ENCODE results near the gene HMG20A. TPM values are rescaled to one million over a fixed set of nuclear protein-coding genes. Genes with fewer than 3 reads are reported as not detected.

HMG20A gene
- total RNA-seq (2021; ENCODE audit: unreplicated experiment) (54.0 TPM), Bru-seq, nascent RNA (percentile 90 among the genes with signal in this experiment), BruChase-seq, experiment 1, labeled RNA remaining after a 2-hour chase (percentile 84 among the genes with signal in this experiment), BruChase-seq, experiment 2, labeled RNA remaining after a 6-hour chase (percentile 79 among the genes with signal in this experiment)
- 36.4 TPM for polyA plus RNA-seq (2012; ENCODE audit: insufficient read length)
- long read RNA-seq, full-length matches to known transcripts = 73 of 95 reads
- long read RNA-seq, partial matches to known transcripts = 17 of 95 reads
- long read RNA-seq, other reads (novel, unspliced or antisense) = 5 of 95 reads

DNA sequence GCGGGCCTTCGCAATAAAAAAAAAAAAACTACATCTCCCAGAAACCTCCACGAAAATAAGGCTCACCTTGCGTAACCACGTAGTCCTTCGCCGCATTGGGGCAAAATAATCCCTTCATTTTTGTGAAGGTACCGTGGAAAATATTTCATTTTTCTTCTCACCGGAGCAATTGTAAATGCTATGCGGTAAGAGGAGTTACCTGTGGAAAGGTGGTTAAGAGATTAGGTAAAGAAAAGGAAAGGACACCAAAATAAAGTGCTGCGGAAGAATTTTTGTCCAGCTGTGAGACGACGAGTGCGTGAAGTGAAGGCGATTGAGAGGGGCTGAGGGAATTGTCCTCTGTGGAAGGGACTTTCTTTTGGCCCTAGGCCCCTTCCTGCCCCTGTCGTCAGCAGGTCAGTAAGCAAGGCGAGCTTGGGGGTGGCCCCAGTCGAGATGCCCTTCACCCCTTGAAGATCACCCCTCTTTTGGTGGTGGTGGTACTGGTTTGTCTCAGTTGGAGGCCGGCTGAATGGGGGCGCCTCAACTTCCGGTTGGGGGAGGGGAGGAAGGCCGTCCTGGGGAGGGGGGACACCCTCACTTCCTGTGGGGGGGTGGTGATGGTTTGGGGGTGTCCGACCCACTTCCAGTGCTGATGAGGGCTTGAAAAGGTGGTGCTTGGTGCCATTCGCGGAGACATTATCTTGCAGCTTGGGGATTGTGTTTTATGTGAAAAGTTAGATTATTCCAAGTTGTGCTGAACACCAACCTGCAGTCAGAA, at the start of gene HMG20A:
HMG20A (plus strand) TSS at position 279 of the 760 bp plus-strand sequence. CDS start 37,520 bp downstream, outside the sequence.
- peaks cover 46% of the 10 kb centered on the region for H3K4me1 ChIP-seq (ENCODE audit: control insufficient read depth, insufficient read depth, low read length)
- H3K36me3 ChIP-seq (ENCODE audit: control insufficient read depth, insufficient read depth, low read length) = no peaks in the 10 kb centered on the region
- BruUV-seq (replicated peaks) = no TSS peak
- H3K4me3 ChIP-seq (ENCODE audit: low read depth in 2 of 2, low read length in 2 of 2) = peak within 1 kb of the TSS; percentile 82 to 83
- peak; percentile 76 for DNase-seq (ENCODE audit: low read depth, low spot score)
- intact Hi-C loops (cut with micrococcal nuclease; ENCODE audit: unreplicated experiment) (no loop called here), in situ Hi-C loops (cut with HindIII; ENCODE audit: low pct_unique_long_range_greater_than_20kb, low sequenced_read_pairs) (no loop called here)
- ChIA-PET CTCF (interaction anchor here (1.0 kb wide), 1 partner anchor 123 kb away, joined by 3 read pairs; no protein-coding TSS in a partner anchor), POLR2A (no interaction called here)
- TF ChIP-seq TCF7L2 (IDR thresholded peaks at IDR 0.05; ENCODE audit: low read depth, low read length) (no peak), POLR2AphosphoS5 (IDR thresholded peaks at IDR 0.05; ENCODE audit: low read depth, low read length) (peak; percentile 71), SIN3A (IDR thresholded peaks at IDR 0.05; ENCODE audit: borderline replicate concordance, insufficient read depth, low read depth, low read length) (peak; percentile 49; the same call in 1 of the 2 replicates)
- TF ChIP-seq, protein P1, sequence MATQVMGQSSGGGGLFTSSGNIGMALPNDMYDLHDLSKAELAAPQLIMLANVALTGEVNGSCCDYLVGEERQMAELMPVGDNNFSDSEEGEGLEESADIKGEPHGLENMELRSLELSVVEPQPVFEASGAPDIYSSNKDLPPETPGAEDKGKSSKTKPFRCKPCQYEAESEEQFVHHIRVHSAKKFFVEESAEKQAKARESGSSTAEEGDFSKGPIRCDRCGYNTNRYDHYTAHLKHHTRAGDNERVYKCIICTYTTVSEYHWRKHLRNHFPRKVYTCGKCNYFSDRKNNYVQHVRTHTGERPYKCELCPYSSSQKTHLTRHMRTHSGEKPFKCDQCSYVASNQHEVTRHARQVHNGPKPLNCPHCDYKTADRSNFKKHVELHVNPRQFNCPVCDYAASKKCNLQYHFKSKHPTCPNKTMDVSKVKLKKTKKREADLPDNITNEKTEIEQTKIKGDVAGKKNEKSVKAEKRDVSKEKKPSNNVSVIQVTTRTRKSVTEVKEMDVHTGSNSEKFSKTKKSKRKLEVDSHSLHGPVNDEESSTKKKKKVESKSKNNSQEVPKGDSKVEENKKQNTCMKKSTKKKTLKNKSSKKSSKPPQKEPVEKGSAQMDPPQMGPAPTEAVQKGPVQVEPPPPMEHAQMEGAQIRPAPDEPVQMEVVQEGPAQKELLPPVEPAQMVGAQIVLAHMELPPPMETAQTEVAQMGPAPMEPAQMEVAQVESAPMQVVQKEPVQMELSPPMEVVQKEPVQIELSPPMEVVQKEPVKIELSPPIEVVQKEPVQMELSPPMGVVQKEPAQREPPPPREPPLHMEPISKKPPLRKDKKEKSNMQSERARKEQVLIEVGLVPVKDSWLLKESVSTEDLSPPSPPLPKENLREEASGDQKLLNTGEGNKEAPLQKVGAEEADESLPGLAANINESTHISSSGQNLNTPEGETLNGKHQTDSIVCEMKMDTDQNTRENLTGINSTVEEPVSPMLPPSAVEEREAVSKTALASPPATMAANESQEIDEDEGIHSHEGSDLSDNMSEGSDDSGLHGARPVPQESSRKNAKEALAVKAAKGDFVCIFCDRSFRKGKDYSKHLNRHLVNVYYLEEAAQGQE (IDR thresholded peaks at IDR 0.05; ENCODE audit: insufficient read depth in 1 of 2, low read depth in 2 of 2, low read length in 1 of 2) = 0 out of 4 replicates have a peak, but pooled peaks of 1 of the 2 experiments have one; percentile 27
- H3K27me3 ChIP-seq (ENCODE audit: control insufficient read depth, insufficient read depth, low read length) = no peaks in the 10 kb centered on the region
- peak within 1 kb of the TSS; percentile 99 for H3K27ac ChIP-seq (ENCODE audit: low read length)
- no peaks in the 10 kb centered on the region for H3K9me3 ChIP-seq (ENCODE audit: control insufficient read depth, insufficient read depth, low read depth, low read length)
- peak; percentile 59 for ATAC-seq

DNA sequence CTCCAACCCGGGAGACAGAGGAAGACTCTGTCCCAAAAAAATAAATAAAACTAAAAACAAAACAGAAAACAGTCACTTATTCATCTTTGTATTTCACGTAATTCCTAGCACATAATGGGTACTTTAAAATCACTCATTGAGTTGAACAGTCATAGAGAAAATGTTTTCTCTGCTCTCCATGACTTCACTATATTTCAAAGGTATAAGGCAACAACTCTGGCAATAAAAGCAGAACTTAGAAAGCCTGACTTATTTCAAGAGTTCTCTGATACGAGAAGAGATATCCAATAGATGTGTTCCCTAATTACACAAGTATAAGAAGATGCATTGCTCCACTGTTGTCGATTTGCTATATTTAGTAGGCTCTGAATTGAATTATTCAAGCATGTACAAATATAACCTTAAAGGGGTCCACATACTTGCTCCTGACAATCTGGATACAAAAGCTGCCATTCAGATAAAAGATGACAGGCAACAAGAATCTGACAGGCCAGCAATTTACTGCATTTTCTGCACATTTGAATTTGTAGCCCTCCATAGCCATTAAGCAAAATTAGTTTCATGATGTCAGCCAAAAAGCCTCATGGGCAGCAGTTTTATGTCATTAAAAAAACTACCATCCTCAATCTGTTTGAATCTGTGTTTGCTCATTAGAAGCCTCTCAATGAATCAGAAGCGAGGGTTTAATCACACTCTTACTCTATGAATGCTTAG, 48.7 kb upstream of the HMG20A start:
- no peaks in the 10 kb centered on the region for H3K36me3 ChIP-seq (ENCODE audit: control insufficient read depth, insufficient read depth, low read length)
- no peak overlapping the region for H3K27ac ChIP-seq (ENCODE audit: low read length)
- DNase-seq (ENCODE audit: low read depth, low spot score) (no peak), ATAC-seq (no peak)
- TF ChIP-seq, protein P1 (IDR thresholded peaks at IDR 0.05; ENCODE audit: insufficient read depth in 1 of 2, low read depth in 2 of 2, low read length in 1 of 2) = no peak
- TF ChIP-seq, protein P2, sequence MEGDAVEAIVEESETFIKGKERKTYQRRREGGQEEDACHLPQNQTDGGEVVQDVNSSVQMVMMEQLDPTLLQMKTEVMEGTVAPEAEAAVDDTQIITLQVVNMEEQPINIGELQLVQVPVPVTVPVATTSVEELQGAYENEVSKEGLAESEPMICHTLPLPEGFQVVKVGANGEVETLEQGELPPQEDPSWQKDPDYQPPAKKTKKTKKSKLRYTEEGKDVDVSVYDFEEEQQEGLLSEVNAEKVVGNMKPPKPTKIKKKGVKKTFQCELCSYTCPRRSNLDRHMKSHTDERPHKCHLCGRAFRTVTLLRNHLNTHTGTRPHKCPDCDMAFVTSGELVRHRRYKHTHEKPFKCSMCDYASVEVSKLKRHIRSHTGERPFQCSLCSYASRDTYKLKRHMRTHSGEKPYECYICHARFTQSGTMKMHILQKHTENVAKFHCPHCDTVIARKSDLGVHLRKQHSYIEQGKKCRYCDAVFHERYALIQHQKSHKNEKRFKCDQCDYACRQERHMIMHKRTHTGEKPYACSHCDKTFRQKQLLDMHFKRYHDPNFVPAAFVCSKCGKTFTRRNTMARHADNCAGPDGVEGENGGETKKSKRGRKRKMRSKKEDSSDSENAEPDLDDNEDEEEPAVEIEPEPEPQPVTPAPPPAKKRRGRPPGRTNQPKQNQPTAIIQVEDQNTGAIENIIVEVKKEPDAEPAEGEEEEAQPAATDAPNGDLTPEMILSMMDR (IDR thresholded peaks at IDR 0.05) = no peak
- no peak for TF ChIP-seq SIN3A (IDR thresholded peaks at IDR 0.05; ENCODE audit: borderline replicate concordance, insufficient read depth, low read depth, low read length)
- TF ChIP-seq POLR2AphosphoS5 (IDR thresholded peaks at IDR 0.05; ENCODE audit: low read depth, low read length) = no peak
- no peak for TF ChIP-seq TCF7L2 (IDR thresholded peaks at IDR 0.05; ENCODE audit: low read depth, low read length)
- H3K4me1 ChIP-seq (ENCODE audit: control insufficient read depth, insufficient read depth, low read length) = peaks cover 3% of the 10 kb centered on the region; the same call in 1 of the 2 replicates
- no peaks in the 10 kb centered on the region for H3K9me3 ChIP-seq (ENCODE audit: control insufficient read depth, insufficient read depth, low read depth, low read length)
- BruUV-seq (replicated peaks) = no TSS peak
- intact Hi-C loops (cut with micrococcal nuclease; ENCODE audit: unreplicated experiment) (no loop called here), in situ Hi-C loops (cut with HindIII; ENCODE audit: low pct_unique_long_range_greater_than_20kb, low sequenced_read_pairs) (no loop called here)
- H3K27me3 ChIP-seq (ENCODE audit: control insufficient read depth, insufficient read depth, low read length) = no peaks in the 10 kb centered on the region
- no peak overlapping the region for H3K4me3 ChIP-seq (ENCODE audit: low read depth in 2 of 2, low read length in 2 of 2)
- POLR2A ChIA-PET = no interaction called here
- CTCF ChIA-PET = no interaction called here

Data from Panc1 (cell line).